Stimulated activated CD4-positive, alpha-beta T cell treated with anti-CD3 and anti-CD28 coated beads, TNF-alpha, amount 100 ng/mL, for 24 hours (primary cell): ENCODE results near the gene NPIPB5.
"Not testable (repeated sequence)": the region's sequence is repeated elsewhere in the genome, so short reads cannot be mapped to it uniquely, and the experiment has no call there.

Source experiments
- DNase-seq, 3 experiments: peaks; one replicate each; pipeline ENCODE4 v3.0.0-alpha.2; 2020; ENCODE audit warnings: low read depth in 3 of 3

NPIPB5 gene

DNA sequence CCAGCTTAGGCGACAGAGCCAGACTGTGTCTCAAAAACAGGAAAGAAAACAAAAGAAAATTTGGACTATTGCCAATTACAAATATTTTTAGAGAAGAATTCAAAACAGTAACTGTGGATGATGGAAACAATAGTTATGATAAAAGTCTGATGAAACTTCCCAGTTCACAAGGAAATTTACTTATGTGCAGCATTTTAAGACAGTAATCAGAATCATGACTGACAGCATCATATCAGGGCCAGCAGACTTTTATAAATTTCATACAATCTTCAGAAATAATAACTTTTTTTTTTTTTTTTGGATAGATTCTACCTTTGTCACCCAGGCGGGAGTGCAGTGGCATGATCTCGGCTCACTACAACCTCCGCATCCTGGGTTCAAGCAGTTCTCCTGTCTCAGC, at the start of gene NPIPB5:
Gene NPIPB5 (plus strand): TSS at position 301 of the 400 bp plus-strand sequence. CDS start 2,911 bp downstream, outside the sequence.
- not testable (repeated sequence) for DNase-seq

DNA sequence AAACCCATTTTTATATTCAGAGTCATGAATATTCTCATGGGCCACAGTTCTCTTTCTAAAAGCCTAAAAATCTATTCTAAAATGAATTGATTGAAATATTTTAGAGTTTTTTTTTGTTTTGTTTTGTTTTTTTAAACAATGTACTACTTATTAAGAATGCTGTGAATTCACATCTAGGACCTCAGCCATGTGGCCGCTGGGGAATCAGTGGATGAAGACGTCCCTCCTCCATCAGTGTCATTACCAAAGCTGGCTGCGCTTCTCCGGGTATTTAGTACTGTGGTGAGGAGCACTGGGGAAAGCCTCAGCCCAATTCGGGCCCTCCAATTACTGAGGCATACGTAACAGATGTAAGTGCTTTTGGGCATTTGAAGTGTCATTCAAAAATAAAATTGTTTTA, 41.8 kb upstream of the NPIPB5 start:
- DNase-seq, result not testable (repeated sequence)

DNA sequence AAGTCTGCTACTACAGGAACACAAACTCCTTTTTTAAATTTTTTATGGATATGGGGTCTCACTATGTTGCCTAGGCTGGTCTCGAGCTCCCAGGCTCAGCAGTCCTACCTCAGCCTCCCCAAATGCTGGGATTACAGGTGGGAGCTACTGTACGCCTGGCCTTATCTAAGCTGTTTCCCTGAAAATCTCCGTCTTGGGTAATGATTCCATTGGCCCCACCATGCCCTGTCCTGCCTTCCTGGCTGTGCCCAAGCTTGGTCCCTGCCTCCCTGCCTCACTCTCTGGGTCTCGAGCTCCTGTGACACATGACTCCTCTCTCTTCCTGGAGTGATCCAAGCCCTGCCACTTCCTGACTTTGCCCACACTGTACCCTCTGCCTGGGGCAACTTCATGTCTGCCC, 27.3 kb downstream of the NPIPB5 start:
- not testable (repeated sequence) for DNase-seq

DNA sequence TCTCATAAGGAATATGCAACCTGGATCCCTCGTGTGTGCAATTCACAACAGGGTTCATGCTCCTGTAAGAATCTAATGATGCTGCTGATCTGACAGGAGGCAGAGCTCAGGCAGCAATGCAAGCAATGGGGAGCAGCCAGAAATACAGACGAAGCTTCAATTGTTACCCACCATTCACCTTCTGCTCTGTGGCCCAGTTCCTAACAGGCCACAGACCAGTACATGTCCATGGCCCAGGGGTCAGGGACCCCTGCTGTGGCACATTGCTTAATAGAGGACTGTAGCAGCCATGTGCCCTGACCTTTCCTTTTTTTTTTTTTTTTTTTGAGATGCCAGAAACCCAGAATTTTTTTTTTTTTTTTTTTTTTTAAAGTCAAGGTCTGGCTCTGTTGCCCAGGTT, 34.1 kb downstream of the NPIPB5 start:
- DNase-seq, result not testable (repeated sequence)

DNA sequence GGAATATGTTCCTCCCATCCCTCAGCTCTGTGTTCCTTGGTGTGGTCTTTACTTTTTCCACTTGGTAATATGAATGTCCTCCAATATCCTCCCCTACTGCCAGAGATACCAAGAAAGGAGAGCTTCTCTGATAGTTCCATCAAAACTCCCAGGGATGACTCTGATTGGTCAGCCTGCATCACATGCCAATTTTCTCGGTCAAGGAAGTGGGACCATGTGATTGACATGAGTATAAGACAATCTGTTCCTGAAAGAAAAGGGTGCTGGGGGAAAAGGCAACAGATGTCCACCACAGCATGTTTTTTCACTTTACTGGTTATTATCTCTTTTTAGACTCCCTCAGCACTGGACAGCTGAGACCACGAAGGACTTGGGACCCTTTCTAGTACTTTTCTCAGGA, 35.9 kb downstream of the NPIPB5 start:
- DNase-seq, result not testable (repeated sequence)

DNA sequence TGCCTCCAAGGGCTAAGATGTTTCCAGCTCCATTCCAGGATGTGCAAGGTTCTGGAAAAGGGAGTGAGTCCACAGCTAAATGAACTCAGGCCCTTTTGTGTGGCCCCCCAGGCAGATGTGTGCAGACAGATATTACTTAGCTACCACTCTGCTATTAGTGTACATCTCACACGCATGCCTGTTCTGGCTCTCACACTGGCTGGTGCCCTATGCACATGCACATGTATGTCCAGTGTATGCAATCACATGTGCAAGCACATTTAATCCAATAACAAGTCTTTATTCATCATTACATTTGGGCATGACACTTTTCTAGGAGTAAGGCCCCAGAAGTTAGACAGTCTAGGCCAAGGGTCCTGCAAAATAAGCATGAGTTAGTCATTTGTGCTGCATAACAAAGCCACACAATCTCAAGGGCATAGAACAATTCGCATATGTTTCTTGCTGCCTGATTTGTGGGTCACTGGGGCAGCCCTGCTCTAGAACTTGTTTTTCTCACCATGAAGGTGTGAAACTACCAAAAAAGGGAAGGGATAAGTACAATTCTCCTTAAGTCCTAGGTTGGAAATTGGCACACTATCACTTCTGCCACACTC, 36.6 kb downstream of the NPIPB5 start:
- not testable (repeated sequence) for DNase-seq

DNA sequence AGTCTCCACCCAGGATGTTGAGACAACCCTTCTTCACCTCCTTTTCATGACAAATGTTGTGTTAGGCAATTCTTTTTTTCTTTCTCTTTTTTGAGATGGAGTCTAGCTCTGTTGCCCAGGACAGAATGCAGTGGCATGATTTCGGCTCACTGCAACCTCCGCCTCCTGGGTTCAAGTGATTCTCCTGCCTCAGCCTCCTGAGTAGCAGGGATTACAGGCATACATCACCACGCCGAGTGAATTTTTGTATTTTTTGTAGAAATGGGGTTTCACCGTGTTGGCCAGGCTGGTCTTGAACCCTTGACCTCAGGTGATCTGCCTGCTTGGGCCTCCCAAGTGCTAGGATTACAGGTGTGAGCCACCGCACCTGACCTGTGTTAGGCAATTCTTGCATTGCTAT, 39.2 kb downstream of the NPIPB5 start:
- not testable (repeated sequence) for DNase-seq

DNA sequence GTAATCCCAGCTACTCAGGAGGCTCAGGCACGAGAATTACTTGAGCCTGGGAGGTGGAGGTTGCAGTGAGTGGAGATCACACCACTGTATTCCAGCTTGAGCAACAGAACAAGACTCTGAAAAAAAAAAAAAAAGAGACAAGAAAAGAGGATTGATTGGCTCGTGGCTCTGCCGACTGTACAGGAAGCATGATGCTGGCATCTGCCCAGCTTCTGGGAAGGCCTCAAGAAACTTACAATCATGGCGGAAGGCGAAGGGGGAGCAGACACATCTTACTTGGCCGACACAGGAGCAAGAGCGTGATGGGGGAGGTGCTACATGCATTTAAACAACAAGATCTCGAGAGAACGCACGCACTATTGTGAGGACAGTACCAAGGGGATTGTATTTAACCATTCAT, 40.5 kb downstream of the NPIPB5 start:
- DNase-seq, result not testable (repeated sequence)

DNA sequence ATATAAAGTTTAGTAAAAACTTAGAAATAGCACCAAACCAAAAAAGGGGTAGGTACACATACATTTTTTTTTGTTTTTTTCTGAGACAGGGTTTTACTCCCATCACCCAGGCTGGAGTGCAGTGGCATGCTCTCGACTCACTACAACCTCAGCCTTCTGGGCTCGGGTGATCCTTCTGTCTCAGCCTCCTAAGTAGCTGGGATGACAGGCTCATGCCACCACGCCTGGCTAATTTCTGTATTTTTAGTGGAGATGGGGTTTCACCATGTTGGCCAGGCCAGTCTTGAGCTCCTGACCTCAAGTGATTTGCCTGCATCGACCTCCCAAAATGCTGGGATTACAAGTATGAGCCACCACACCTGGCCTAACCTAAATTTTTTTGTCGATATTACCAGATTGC, 41.0 kb downstream of the NPIPB5 start:
- DNase-seq, result not testable (repeated sequence)

DNA sequence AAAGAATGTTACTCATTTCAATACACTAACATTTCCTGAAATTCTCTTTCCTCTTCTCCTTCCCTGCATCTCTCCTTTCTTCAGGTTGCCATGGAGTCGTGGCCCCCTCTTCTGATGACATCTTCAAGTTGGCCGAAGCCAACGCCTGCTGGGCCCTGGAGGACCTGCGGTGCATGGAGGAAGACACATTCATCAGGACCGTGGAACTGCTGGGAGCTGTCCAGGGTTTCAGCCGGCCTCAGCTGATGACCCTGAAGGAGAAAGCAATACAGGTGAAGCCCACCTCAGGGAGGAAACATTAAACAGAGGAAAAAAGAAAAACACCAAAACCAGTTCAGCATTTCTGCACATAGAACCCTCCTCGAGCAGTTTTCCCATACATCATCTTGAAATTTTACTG, 46.1 kb downstream of the NPIPB5 start:
- DNase-seq, result not testable (repeated sequence)
